Vagina (tissue), 2 donors: ENCODE measurements around the gene VPS18.

Experiments used
- CTCF ChIP-seq, 3 experiments: fragments of 450-650 bp in 2 of 3; fragments of 200-600 bp in 1 of 3; sonication (generic) in 1 of 3; IDR thresholded peaks; one replicate each; pipeline ENCODE4 v1.5.1; 2017 to 2019; ENCODE audit warnings: antibody characterized with exemption in 3 of 3, mild to moderate bottlenecking in 2 of 3, moderate library complexity in 2 of 3
- POLR2A ChIP-seq, 2 donors: fragments of 450-650 bp; IDR thresholded peaks; one replicate each; pipeline ENCODE4 v1.6.1; 2017; ENCODE audit warnings: antibody characterized with exemption in 2 of 2, mild to moderate bottlenecking in 2 of 2, moderate library complexity in 2 of 2

GRCh38 chr15:40877694-40878093, 16.6 kb upstream of the VPS18 start:
- no peak for TF ChIP-seq CTCF (IDR thresholded peaks at IDR 0.05)
- TF ChIP-seq POLR2A (IDR thresholded peaks at IDR 0.05), result no peak
